GM18508 (cell line): ENCODE measurements around the gene LDB3.

Experiments
- ATAC-seq: cut with Tn5 transposase; IDR thresholded peaks from one replicate; pipeline ENCODE4 v1.9.1; 2021; ENCODE audit warnings: moderate number of reproducible peaks; ENCODE audit not compliant: insufficient read depth, unreplicated experiment

Gene LDB3

DNA sequence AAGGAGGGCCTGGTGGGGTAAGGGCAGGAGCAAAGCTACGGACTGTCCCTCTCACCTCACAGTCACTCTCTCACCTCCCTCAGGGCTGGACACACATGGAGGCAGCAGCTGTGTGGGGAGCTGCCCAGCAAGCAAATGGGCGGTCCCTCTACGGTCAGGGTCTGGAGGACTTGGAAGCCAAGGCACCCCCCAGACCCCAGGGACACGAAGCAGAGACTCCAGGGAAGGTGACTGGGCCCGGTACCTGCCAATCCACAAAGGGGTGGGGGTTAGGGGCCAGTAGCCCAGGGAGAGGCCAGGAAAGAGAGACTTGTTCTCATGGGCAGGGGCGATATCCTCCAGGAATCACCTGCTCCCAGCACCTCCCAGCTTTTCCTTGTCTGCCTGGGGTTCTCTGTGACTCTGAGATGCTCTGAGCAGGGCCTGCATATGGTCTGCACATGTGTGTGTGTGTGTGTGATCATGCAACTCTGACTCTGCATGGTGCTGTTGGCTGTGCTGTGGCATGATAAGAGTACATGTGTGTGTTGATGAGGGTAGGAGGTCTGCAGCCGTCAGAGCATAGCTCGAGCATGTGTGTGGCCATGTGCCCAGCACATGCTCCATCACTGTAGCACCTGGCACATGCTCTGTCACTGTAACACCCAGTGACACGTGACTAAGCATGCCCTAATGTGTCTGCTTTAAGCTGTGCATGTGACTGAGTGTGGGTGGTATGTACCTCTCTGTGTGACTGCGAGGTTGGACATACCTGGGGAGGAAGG lies 4.6 kb upstream of the LDB3 start:
- no peak for ATAC-seq

DNA sequence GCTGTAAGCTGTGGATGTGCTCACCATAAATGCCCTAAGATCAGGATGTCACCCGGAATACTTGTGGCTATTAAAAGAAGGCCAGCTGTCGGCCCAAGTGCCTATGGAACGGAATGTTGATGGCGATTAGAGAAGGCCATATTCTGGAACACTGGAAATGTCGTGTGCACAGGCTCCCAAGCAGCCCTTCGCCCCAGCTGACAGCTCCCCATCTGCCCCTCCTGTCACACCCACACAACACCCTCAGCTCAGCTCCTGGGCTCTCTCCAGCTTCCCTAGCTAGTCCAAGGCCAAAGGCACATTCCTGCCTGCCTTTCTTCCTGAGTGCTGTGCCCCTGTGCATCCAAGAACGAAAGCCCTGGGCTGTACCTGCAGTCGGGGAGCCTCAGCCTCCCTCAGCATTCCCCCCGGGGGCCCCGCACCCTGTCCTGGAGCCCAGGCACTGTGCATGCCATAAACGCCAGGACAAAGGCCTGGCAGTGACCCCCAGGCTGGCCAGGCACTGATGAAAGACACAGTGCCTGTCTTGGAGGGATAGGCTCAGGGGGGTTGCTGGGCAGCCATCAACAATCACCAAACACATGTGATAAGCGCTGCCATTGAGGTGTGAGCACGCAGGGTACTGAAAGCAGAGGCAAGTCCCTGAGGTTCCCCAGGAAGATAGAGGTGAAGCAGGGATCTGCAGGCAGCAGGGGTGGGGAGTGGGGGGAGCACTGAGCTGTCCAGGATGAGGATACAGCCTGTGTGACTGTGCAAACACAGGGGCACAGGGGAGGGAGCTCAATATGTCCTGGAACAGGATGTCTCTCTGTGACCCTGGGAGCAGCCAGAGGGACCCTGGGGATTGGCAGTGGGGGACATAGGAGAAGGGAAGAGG lies 3.7 kb upstream of the LDB3 start:
- no peak for ATAC-seq

DNA sequence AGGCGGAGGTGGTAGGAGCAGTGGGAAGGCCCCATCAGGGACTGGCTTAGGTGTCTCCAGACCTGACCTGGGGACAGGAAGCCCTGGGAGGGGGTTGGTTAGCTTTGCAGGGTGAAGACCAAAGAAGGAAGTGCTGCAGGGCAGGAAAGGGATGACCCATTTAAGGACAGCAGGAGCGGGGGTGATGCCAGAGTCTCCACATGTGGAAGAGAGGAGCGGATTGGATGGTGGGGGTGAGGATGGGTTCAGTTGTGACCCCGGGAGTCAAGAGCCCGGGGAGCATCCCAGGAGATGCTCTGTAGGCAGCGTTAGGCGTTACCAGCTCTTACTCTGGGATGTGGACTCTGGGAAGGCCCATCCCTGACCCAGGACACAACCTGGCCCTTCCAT lies 3.1 kb upstream of the LDB3 start:
- no peak for ATAC-seq

DNA sequence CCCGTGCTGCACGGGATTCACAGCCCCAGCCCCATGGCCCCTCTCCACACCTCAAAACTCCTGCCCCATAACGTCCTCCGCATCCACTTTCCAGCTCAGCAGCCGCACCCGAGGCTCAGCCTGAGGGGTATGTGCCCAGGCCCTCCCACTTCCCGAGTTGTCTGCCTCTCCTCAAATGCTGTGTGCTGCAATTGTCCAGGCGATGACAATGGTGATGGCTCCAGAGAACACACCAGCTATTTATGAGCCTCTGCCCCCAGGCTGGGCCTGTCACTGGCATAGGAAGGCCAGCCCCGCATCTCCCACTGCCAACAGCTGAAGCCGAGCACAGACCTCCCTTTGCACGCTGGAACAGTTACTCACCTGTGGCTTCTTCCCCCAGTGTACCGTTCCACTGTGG lies 2.4 kb upstream of the LDB3 start:
- no peak for ATAC-seq

DNA sequence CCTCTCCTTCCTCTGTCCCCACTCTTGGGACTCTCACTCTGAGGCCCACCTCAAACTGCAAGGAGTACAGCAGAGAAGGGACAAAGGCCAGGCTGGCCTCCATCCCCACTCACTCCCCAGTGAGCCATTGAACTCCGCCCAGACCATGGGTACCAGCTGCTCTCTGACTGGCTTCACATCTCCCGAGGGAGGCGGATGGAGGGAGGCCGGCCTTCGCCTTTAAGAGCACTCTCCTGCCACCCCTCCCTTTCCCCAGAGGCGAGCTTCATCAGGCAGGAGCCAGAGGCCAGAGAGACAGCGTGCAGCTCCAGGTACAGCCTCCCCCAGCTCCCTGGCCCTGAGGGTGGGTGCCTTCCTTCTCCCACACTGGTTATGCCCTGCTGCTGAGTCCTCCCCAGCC lies 1.8 kb upstream of the LDB3 start:
- ATAC-seq: no peak

DNA sequence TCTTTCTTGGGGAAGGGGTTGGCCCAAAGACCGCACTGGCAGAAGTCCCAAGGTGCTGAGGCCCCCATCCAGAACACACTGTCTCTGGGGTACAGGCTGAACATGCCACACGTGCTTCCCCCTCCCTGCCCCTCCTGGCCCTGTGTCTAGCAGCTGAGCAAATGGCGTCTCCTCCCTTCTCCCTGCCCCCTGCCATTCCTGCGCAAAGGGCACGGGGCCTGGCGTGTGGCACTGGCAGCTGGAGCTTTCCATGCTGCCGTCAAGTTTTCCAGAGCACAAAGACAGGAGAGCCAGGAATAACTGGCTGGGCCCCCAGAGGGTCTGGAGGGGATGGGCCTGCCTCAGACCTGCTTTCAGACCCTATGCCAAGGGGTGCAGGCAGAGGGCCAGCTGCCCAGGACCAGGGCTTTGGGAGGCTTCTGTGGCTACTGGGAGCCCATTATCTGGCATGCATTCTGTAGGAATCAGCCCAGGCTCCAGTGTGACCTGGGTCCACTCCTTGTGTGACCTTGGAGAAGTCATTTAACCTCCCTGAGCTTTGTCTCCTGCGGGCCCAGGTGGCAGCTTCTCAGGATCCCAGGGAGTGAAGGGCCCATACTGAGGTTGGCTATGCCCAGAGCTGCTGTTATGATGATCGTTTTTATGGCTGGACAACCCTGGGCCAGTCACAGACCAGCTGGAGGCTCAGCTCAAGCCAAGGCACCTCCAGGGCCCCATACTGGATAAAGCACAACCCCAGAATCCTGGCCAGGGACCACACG lies 710 bp upstream of the LDB3 start:
- no peak for ATAC-seq

DNA sequence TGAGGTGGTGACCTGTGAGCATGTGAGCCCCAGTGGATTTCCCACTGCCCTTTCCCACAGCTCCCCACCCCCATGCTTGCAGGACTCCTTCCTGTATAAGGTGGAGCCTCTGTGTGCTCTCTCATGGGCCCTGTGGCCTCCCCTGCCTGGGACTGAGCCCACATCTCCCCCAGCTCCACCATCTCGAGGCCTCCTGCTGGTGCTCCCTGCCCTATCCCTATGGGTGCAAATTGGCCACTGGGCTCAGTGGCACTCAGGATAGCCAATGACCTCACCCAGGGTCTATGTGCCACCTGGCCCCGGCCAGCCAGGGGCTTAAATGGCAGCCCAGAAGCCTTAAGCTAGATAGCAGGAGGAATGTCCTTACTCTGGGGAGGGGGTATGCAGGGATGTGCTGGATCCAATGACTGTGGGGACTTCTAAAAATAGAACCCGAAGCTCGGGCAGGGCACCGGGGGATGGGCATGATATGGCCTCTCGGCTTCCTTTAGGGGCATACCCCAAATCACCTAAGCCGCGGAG lies 2.0 kb downstream of the LDB3 start:
- no peak for ATAC-seq

DNA sequence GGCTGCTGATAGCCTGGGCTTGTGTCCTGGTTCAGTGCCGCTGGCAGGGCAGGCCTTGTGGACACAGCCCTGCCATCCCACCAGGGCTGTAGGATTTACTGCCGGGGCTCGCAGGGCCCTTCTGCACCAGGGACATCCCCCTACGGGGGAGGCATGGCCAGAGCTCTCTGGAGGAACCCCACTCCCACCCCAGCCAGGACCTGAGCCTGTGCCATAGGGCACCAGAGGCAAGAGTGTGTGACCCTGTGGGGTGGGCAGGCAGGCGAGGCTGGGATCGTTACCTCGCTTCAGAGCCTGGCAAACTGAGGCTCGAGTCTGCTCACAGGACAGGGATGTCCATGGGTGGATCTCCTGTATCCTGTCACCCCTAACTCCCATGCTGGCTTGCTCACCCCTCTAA lies 2.6 kb downstream of the LDB3 start:
- no peak for ATAC-seq

DNA sequence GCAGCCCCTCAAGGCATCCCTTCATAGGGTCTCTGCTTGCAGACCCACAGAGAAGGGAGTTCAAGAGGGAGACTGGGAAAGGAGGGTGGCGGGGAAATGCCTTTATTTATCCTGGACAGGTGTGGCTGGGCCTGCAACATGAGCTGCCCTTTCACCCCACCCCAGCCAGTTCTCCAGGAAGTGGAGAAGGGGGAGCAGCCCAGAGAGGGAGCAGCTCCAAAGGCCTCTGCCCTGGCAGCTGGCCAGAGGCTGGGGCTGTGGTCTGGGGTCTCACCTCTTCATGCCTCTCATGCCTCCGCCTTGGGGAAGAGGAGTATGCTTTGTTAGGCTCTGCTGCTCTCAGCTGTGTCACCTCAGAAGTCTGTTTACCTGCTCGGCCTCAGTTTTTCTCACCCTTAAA lies 3.1 kb downstream of the LDB3 start:
- no peak for ATAC-seq

DNA sequence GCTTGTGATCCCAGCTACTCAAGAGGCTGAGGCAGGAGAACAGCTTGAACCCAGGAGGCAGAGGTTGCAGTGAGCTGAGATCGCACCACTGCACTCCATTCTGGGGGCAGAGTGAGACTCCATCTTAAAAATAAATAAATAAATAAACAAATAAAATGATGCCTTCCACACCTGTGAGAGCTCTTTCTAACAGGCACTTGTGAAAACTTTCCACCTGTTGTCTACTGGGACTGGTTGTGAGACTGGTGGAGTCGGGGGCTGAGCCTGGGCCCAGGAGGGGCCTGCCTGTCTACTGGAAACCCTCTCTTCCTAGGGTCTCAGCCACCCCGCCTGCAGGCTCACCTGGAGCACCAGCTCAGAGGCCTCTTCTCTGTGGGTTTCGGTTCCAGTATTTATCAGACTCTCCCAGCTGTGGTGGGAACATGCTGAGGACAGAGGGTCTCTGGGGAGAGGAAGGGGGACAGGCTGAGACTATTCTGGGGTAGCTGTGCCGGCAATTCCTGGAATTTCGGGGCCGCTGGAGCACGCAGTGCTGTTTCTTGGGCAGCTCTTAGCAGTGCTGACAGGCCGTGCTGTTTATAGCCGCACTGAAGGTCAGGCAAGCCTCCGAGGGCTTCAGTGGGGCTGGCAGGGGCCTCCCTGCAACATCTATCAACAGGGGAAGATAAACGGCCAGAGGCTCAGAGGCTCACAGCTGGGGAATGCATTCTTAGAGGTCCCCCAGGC lies 3.8 kb downstream of the LDB3 start:
- ATAC-seq: no peak

DNA sequence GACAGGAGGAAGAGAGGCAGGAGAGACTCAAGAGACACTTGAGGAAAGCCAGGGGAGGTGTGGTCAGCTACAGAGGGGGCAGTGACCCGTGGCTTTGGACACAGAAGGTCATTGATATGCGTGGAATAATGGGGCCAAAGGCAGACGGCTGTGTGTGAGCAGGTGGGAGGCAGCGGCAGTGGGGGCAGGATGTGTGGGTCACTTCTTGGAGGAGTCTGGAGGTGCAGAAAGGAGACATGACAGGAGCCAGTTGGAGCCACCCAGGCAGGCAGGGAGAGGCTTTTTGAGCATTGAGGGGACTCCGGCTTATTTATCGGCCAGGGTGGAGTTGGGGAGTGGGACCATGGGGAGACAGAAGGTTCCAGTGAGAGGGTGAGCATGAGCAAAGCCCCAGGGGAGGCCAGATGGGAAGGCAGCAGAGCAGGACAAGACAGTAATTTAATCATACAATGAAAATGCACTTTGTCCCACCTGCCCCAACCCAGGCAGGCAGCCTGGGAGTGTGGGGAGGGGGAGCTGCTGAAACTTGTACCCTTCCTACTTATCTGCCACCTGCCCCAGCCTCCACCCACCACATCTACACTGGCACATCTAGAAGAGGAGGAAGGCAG lies 5.0 kb downstream of the LDB3 start:
- ATAC-seq: no peak

DNA sequence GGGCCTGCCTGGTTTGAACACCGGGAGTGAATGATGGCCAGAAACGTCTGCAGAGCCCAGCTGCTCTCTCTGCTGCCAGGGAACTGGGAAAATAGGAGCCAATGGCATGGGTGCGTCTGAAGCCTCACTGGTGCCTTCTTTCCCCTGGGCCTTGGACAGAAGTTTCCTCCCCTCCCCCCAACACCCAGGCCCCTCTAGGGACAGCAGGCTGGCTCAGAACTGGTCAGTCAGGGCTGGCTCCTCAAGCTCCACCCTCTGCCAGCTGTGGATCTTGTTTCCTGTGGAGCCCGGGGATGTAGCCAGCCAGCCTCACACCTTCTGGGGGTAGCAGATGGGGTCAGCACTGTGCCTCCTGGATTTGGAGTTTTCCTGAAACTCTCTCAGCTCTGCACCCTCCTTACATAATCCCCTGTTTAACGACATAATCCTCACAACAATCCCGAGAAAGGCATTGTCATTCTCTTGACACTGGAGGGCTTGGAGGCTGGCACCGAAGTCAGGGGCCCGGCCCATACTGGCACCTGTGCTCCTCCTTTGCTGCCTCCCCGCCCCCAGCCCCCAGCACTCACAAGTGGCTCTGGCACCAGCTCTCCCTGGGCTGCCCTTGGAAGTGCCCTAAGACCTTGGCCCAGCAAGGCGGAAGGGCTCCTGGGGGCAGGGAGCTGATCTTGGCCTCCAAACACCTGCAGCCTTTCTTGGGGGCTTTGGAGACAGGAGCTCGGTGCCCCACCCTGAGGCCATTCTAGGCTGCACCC lies 5.7 kb downstream of the LDB3 start:
- no peak for ATAC-seq

DNA sequence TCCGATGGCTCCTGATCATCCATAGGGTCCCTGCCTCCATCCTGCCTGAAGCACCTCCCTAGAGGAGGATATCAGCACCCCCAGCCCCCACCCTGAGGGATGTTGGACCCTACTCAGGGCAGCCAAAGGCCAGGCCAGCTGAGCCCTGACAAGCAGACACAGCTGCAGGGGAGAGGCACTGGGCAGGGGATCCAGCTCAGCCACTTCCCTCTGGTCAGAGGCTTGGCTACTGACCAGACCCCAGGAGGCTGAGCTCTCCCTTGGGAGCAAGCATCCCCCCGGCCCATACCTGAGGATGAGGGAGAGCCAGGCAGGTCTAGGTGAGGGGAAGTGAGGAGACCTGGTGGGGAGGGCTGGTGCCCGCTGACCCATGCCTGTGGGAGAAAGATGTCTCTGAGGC lies 6.6 kb downstream of the LDB3 start:
- no peak for ATAC-seq

DNA sequence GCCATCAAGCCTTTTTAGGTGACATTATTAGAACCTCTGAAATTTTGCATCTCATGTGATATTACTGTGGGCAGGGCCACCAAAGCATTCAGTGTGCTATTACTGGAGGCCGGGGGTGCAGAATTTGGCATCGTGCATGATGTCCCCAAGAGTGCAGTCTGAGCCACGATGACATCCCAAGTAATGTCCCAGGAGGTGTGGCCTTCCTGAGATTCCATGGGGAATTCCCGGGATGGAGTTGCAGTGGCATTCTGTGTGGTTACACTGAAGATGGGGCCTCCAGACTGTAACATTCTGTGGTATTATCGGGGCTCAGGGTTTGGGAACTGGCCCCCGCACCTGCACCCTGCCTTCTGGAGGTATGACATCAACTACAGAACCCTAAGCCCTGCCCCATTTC lies 9.1 kb downstream of the LDB3 start:
- no peak for ATAC-seq

DNA sequence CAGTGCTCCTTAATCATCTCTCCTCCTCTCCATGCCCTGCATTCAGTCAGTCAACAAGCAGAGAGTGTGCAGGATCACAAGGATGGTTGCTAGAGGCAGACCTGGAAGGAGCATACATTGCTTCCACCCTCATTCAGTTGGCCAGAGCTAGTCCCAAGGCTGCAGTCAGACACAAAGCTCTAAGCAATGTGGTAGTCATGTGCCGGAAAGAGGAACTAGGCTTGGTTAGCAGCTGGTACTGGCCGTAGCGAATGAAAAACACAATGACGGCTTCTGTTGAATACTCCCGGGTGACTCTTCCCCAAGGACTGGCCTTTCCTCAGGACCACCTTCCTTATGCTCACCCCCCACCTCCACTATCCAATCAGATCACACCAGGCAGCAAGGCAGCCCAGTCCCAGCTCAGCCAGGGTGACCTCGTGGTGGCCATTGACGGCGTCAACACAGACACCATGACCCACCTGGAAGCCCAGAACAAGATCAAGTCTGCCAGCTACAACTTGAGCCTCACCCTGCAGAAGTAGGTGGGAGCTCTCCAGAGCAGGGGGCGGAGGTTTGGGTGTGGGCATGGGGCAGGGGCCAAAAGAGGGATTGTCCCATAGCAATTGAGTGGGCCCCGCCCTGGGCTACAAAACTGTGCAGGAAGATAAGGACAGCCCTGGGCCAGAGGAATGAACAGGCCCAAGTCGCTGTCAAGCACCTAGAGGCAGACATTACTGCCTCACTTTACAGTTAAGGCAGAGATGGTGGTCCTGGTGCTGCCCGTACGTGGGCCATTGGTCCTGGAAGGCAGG lies 10.9 kb downstream of the LDB3 start:
- ATAC-seq: no peak

DNA sequence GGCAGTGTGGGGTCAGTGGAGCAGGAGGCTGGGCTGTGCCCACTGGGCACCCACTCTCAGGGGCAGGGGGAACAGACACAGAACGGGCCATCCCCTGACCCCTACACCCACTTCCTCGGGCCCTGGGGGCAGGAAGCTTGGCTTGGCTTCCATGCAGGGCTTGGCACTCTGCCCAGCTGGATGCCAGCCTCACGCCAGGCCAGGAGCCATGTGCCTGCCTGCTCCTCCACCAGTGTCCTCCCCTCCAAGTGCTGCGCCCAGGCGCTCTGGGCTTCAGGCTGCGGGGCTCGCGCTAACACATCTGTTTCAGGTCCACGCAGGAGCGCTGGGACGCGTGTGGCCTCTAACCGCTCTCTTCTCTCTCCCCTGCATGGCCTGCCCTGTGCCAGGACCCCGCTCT lies 12.7 kb downstream of the LDB3 start:
- ATAC-seq: no peak

DNA sequence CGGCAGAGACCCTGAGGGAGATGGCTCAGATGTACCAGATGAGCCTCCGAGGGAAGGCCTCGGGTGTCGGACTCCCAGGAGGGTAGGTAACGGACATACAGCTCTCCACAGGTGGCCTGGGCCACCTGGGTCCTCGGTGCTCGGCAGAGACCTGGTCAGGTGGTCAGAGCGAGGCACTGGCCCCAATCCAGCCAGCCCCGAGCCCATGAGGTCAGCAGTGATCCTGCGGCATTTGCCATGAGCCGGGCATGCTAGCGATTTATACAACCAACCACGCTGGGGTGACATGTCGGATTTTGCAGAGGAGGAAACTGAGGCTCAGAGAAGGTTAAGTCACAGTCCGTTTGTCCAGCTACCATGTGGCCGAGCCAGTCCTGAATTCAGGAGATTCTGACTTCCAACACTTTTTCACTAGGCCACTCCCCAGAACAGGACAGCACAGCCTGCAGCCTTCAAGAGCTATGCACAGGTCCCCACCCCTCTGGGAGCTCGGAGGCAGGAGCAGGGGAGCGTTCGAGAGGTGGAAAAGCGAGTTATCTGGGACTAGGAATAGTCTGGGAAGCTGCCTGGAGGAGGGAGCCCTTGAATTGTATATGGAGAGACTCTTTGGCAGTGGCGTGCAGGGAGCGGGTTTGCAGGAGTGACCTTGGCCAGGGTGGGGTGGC lies 13.5 kb downstream of the LDB3 start:
- ATAC-seq: no peak

DNA sequence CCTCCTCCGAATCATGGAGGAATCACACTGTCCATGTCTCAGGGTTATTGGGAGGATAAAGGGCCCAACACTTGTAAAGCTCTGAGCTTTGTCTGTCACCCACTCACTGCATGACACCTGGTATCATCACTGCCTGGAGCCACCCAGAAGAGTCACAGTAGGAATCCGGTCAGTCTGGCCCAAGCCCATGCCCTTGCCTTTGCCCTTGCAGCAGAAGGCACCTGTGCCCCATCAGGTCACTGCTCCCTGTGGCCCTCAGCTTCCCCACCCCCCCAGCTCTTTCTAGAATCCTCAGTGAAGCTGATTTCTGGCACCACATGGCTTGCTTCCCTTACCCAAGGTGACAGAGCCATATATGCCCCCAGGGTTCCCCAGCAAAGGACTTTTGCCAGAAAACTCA lies 14.4 kb downstream of the LDB3 start:
- ATAC-seq: no peak
